ENCODE measurements around the gene UGDH.

- no peak for TF ChIP-seq ATF2 (IDR thresholded peaks at IDR 0.05; ENCODE audit: low read length)
- no peak for TF ChIP-seq SP1 (IDR thresholded peaks at IDR 0.05; ENCODE audit: low read depth, low read length)
- no peak for TF ChIP-seq CHD2 (IDR thresholded peaks at IDR 0.05; ENCODE audit: borderline replicate concordance, low read depth, low read length)
- no peak for TF ChIP-seq REST (IDR thresholded peaks at IDR 0.05; ENCODE audit: low read depth, low read length)
- TF ChIP-seq IRF3 (IDR thresholded peaks at IDR 0.05): no peak
- no peak for TF ChIP-seq HSF1 (IDR thresholded peaks at IDR 0.05; ENCODE audit: low read depth, low read length)
- TF ChIP-seq MXI1 (IDR thresholded peaks at IDR 0.05; ENCODE audit: low read depth, low read length): no peak
- TF ChIP-seq HDGF (IDR thresholded peaks at IDR 0.05): no peak
- no peak for TF ChIP-seq RFX5 (IDR thresholded peaks at IDR 0.05; ENCODE audit: low read depth, low read length)
These were observed 16.8 kb downstream of the UGDH start for GRCh38 chr4:39510348-39510929.

All from GM12878 (cell line).